Central memory CD8-positive, alpha-beta T cell (primary cell): ENCODE results near the gene CUX1.

Experiments used
- ATAC-seq: fragments of 150-1000 bp; cut with Tn5 transposase; replicated peaks from 2 replicates; pipeline ENCODE4 v1.10.0; 2022; ENCODE audit warnings: mild to moderate bottlenecking, moderate FRiP score, moderate number of reproducible peaks; ENCODE audit not compliant: poor library complexity, severe bottlenecking; ENCODE audit errors: extremely low read depth
- DNase-seq, 2 donors: peaks; one replicate each; pipeline ENCODE4 v3.0.0; 2021; ENCODE audit warnings: low spot score in 2 of 2
- H3K27ac Mint-ChIP-seq: one replicate; pipeline ENCODE4 v1.8.0; 2022; ENCODE audit warnings: low read depth, mild to moderate bottlenecking, moderate library complexity, mixed read lengths
- H3K27me3 Mint-ChIP-seq: one replicate; pipeline ENCODE4 v1.8.0; 2022; ENCODE audit warnings: mixed read lengths
- H3K36me3 Mint-ChIP-seq: one replicate; pipeline ENCODE4 v1.8.0; 2022; ENCODE audit warnings: mild to moderate bottlenecking, moderate library complexity, mixed read lengths; ENCODE audit not compliant: insufficient read depth
- H3K4me1 Mint-ChIP-seq: one replicate; pipeline ENCODE4 v1.8.0; 2022; ENCODE audit warnings: mixed read lengths
- H3K4me3 Mint-ChIP-seq: one replicate; pipeline ENCODE4 v1.8.0; 2022; ENCODE audit warnings: mild to moderate bottlenecking, moderate library complexity, mixed read lengths
- H3K9me3 Mint-ChIP-seq: one replicate; pipeline ENCODE4 v1.8.0; 2022; ENCODE audit warnings: mixed read lengths

The CUX1 gene

DNA sequence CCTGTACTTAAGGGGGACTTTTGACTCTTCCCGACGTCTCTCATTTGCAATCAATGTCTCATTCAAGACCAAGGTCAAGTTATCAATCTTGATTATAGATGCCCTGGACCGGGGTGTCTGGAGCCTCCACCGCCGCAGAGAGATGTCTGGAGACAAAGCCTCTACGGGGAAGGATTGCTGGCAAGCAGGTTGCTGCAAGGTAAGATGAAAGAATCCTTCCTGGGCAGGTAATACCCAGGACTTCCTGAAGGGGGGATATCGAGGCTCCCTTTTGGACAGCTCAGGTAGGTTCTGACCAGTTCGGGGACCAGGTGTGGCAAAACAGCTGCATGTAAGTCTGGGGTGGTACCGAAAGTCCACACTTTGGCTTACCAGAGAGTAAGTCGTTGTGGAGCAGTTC lies 12.5 kb upstream of the CUX1 start:
- Mint-ChIP-seq H3K4me3 (peak overlapping the region; percentile 69), H3K27me3 (peaks cover 12% of the 10 kb centered on the region), H3K9me3 (no peaks in the 10 kb centered on the region), H3K36me3 (peaks cover 3% of the 10 kb centered on the region), H3K4me1 (peaks cover 21% of the 10 kb centered on the region), H3K27ac (no peak overlapping the region)
- ATAC-seq = no peak
- no peak for DNase-seq

DNA sequence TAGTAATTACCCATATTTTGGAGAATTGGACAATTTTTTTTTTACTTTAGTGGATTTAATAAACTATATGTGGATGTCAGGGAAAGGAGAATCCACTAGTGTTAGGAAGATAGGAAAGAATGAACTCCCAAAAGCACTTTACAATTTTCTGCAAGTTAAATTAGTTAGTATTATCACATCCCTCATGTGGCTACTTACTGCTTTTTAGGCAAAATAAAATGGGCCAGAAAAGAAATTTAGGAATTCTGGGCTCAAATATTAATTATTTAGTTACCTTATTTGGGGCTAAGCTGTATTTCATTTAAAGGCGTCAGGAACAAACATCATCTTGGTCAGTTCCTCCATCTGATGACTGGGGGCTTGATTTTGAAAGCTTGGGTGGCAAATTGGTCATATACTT lies 4.8 kb upstream of the CUX1 start:
- Mint-ChIP-seq H3K4me1 (peaks cover 7% of the 10 kb centered on the region), H3K9me3 (no peaks in the 10 kb centered on the region), H3K36me3 (peaks cover 7% of the 10 kb centered on the region), H3K4me3 (no peak overlapping the region), H3K27me3 (no peaks in the 10 kb centered on the region), H3K27ac (no peak overlapping the region)
- ATAC-seq (no peak), DNase-seq (no peak)

DNA sequence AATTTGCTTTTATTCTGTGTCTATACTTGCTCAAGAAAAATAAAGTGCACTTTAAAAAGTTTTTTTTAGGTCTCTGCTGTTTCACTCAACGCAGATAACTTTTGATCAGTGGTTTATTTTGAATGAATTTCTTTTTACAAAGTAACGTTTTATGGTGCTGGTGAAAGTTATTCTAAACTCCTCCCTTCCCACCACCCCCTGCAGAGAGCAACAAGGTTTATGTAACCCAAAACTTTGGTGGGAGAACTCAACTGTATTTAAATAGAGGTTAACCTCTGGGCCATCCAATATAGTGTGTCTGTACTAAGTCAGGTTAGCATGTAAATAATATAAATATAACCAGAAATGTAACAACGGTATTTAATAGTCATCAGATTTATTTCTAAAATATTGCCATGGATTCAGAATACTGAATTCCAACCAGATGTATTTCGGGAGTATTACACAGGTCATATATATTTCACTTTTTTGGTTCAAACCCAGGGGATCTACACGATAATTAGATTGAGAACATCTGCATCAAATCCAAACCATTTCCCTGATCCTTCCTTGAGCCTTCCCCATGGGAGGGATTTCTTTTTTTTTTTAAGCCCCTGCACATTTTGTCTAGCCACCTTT lies 3.9 kb upstream of the CUX1 start:
- Mint-ChIP-seq H3K9me3 (no peaks in the 10 kb centered on the region), H3K27ac (no peak overlapping the region), H3K4me1 (peaks cover 11% of the 10 kb centered on the region), H3K36me3 (peaks cover 7% of the 10 kb centered on the region), H3K4me3 (peak overlapping the region; percentile 89), H3K27me3 (no peaks in the 10 kb centered on the region)
- ATAC-seq (no peak), DNase-seq (no peak)

DNA sequence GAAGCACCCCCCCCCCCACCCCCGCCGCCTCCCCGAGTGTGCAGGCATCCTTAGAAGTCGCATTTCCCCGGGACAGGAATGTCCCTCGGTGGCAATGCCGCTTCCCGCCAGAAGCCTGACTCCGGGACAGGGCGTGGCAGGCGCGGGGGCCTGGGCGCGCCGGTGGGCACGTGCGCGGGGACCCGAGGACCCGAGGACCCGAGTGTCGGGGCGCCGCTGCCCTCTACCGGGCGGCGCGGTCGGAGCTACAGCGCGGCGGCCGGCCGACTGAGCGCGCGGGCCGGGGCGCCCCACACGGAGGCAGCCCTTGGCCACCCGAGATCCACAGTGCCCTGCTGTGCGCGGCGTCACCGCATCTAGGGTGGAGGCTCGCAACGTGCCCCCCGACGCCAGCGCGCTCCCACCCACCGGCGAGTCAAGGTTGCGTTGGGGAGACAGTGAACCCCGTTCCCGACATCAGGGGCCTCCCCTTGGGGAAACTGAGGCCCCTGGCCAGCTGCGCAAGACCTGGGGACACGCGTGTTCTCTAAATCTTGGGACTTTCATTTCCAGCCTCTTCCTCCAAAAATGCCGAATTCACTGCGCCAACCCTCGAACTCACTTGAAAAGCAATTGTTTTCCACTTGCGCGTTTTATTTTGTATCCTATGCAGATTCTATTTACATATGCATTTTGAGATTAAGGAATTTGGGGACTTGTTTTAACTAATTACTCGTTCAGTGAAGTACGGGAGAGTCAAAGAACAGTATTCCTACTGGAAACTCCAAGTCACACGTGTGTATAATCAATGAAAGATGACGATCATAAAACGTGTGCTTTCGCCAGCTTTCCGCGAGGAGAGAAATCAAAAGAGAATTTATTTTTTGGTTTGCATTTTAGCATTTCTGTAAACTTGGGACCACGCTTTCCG lies 3.1 kb upstream of the CUX1 start:
- peak; percentile 18 to 28 for DNase-seq
- peak overlapping the region; percentile 89 for H3K4me3 Mint-ChIP-seq
- H3K27ac Mint-ChIP-seq = no peak overlapping the region
- H3K27me3 Mint-ChIP-seq = no peaks in the 10 kb centered on the region
- H3K36me3 Mint-ChIP-seq = peaks cover 7% of the 10 kb centered on the region
- H3K4me1 Mint-ChIP-seq = peaks cover 14% of the 10 kb centered on the region
- ATAC-seq = peak; percentile 37
- no peaks in the 10 kb centered on the region for H3K9me3 Mint-ChIP-seq

- Mint-ChIP-seq H3K4me1 (peaks cover 21% of the 10 kb centered on the region), H3K27ac (peak overlapping the region; percentile 32), H3K36me3 (peaks cover 7% of the 10 kb centered on the region)
Measured at GRCh38 chr7:101814991-101815825, 2.2 kb upstream of the CUX1 start.

GRCh38 chr7:101815826-101816594 lies 1.4 kb upstream of the CUX1 start:
- Mint-ChIP-seq H3K4me1 (peaks cover 21% of the 10 kb centered on the region), H3K27ac (peak overlapping the region; percentile 32), H3K4me3 (peak overlapping the region; percentile 89), H3K36me3 (peaks cover 7% of the 10 kb centered on the region), H3K27me3 (no peaks in the 10 kb centered on the region), H3K9me3 (no peaks in the 10 kb centered on the region)
- DNase-seq (peak; percentile 39 to 56), ATAC-seq (peak; percentile 76)

More at GRCh38 chr7:101814991-101815825, 2.2 kb upstream of the CUX1 start:
- H3K27me3 Mint-ChIP-seq = no peaks in the 10 kb centered on the region
- ATAC-seq (peak; percentile 34), DNase-seq (peak in 1 of 2 donors; percentile 41)
- H3K9me3 Mint-ChIP-seq = no peaks in the 10 kb centered on the region
- peak overlapping the region; percentile 89 for H3K4me3 Mint-ChIP-seq

- Mint-ChIP-seq H3K4me3 (peak overlapping the region; percentile 68), H3K36me3 (peaks cover 7% of the 10 kb centered on the region), H3K9me3 (no peaks in the 10 kb centered on the region), H3K4me1 (peaks cover 21% of the 10 kb centered on the region), H3K27ac (peak overlapping the region; percentile 55), H3K27me3 (no peaks in the 10 kb centered on the region)
- DNase-seq = peak in 1 of 2 donors; percentile 11
- ATAC-seq = no peak
Measured at GRCh38 chr7:101816595-101817470, 593 bp upstream of the CUX1 start.

DNA sequence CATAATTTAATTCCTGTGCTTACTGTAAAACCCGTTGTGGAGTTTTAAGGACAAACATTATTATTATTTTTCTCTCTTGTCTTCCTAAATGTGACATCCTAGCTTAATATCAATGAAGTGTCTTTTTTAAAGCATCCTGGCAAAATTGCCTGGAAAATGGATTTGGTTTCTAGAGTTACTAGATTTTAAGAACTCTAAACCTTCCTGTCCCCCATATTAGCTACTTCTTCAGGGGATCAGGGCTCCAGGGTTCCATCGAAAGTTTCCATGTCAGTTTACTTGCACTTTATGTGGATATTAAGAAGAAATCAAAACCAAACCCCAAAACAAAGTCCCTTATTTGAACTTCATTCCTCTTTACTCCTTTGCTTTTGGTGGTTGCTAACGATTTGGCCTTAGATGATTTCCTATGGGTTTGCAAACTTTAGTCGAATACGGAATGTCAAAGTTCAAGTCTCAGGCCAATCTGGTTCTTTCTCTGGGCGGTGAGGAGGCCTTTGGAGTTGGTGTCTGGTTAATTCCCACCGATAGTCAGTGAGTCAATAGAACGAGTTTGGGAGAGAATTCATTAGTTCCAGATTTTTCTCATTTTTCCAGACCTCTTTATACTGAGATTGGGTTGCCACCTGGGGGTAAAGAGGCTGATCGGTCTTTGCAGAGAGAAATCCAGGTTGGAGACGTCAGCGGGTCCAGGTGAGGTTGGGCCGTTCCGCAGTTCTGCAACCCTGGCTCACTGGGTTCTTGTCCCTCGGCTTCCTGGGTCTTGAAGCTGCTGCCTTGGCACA lies 1.1 kb downstream of the CUX1 start:
- H3K27ac Mint-ChIP-seq = no peak overlapping the region
- H3K4me1 Mint-ChIP-seq = peaks cover 21% of the 10 kb centered on the region
- peaks cover 7% of the 10 kb centered on the region for H3K36me3 Mint-ChIP-seq

GRCh38 chr7:101819183-101819582 lies 1.8 kb downstream of the CUX1 start:
- DNase-seq (no peak), ATAC-seq (no peak)
- no peak overlapping the region for H3K27ac Mint-ChIP-seq
- no peaks in the 10 kb centered on the region for H3K27me3 Mint-ChIP-seq
- H3K9me3 Mint-ChIP-seq = no peaks in the 10 kb centered on the region
- H3K4me1 Mint-ChIP-seq = peaks cover 21% of the 10 kb centered on the region
- H3K36me3 Mint-ChIP-seq = peaks cover 7% of the 10 kb centered on the region
- H3K4me3 Mint-ChIP-seq = no peak overlapping the region

More for the DNA sequence above, 1.1 kb downstream of the CUX1 start:
- no peak for ATAC-seq
- Mint-ChIP-seq H3K27me3 (no peaks in the 10 kb centered on the region), H3K9me3 (no peaks in the 10 kb centered on the region), H3K4me3 (peak overlapping the region; percentile 68)
- no peak for DNase-seq

GRCh38 chr7:101819913-101820522 lies 2.6 kb downstream of the CUX1 start:
- H3K4me3 Mint-ChIP-seq = no peak overlapping the region
- ATAC-seq (no peak), DNase-seq (no peak)
- no peaks in the 10 kb centered on the region for H3K27me3 Mint-ChIP-seq
- H3K4me1 Mint-ChIP-seq = peaks cover 17% of the 10 kb centered on the region
- H3K27ac Mint-ChIP-seq = no peak overlapping the region
- H3K36me3 Mint-ChIP-seq = peaks cover 3% of the 10 kb centered on the region
- H3K9me3 Mint-ChIP-seq = no peaks in the 10 kb centered on the region
